Loucy (cell line): ENCODE results near the gene MLST8.

Experiments used
- H2AFZ ChIP-seq: fragments of 200-600 bp; sonication (generic); 2 replicates; pipeline ENCODE4 v1.6.0; 2016; ENCODE audit warnings: antibody characterized with exemption, mild to moderate bottlenecking, low read length, moderate library complexity
- H3F3A ChIP-seq: fragments of 200-600 bp; 2 replicates; pipeline ENCODE4 v1.6.0; 2016; ENCODE audit warnings: antibody characterized with exemption, low read depth, mild to moderate bottlenecking
- H3K27me3 ChIP-seq: fragments of 200-600 bp; sonication (generic); 2 replicates; pipeline ENCODE4 v1.6.1; 2014; ENCODE audit warnings: low read length, mild to moderate bottlenecking; ENCODE audit not compliant: insufficient read depth, poor library complexity, severe bottlenecking
- H3K36me3 ChIP-seq: fragments of 200-600 bp; sonication (generic); 2 replicates; pipeline ENCODE4 v1.6.1; 2016; ENCODE audit warnings: low read length; ENCODE audit not compliant: insufficient read depth
- H3K4me1 ChIP-seq: fragments of 200-600 bp; sonication (generic); 2 replicates; pipeline ENCODE4 v1.5.1; 2014; ENCODE audit warnings: low read length, mild to moderate bottlenecking; ENCODE audit not compliant: insufficient read depth, poor library complexity, severe bottlenecking
- H3K4me2 ChIP-seq: fragments of 200-600 bp; sonication (generic); 2 replicates; pipeline ENCODE4 v1.6.0; 2014; ENCODE audit warnings: antibody characterized with exemption, low read length, low read depth, mild to moderate bottlenecking; ENCODE audit not compliant: poor library complexity, severe bottlenecking
- H3K4me3 ChIP-seq: fragments of 200-600 bp; sonication (generic); 2 replicates; pipeline ENCODE4 v1.5.1; 2014; ENCODE audit warnings: low read length, mild to moderate bottlenecking, mixed read lengths; ENCODE audit not compliant: poor library complexity, severe bottlenecking
- H3K79me2 ChIP-seq: fragments of 200-600 bp; sonication (generic); 2 replicates; pipeline ENCODE4 v1.6.1; 2014; ENCODE audit warnings: low read length; ENCODE audit not compliant: insufficient read depth
- H3K9ac ChIP-seq: fragments of 200-600 bp; sonication (generic); 2 replicates; pipeline ENCODE4 v1.6.0; 2014; ENCODE audit warnings: mild to moderate bottlenecking, low read depth, low read length, moderate library complexity; ENCODE audit not compliant: poor library complexity, severe bottlenecking
- H3K9me2 ChIP-seq: fragments of 200-600 bp; sonication (generic); replicated peaks from 2 replicates; pipeline ENCODE4 v1.6.1; 2016; ENCODE audit warnings: low read depth, low read length, mixed read lengths
- H3K9me3 ChIP-seq: fragments of 200-600 bp; sonication (generic); 2 replicates; pipeline ENCODE4 v1.6.1; 2014; ENCODE audit warnings: mild to moderate bottlenecking, antibody characterized with exemption, low read length, low read depth; ENCODE audit not compliant: insufficient read depth
- H4K20me1 ChIP-seq: fragments of 200-600 bp; sonication (generic); 2 replicates; pipeline ENCODE4 v1.6.0; 2014; ENCODE audit warnings: antibody characterized with exemption, low read length, mild to moderate bottlenecking; ENCODE audit not compliant: insufficient read depth, poor library complexity, severe bottlenecking
- CTCF ChIP-seq: fragments of 200-600 bp; sonication (generic); conservative IDR thresholded peaks from 2 replicates; pipeline ENCODE4 v1.5.1; 2014; ENCODE audit warnings: mild to moderate bottlenecking, antibody characterized with exemption, low read length
- EZH2phosphoT487 ChIP-seq: fragments of 200-600 bp; IDR thresholded peaks from 2 replicates; pipeline ENCODE4 v1.6.1; 2018; ENCODE audit warnings: antibody characterized with exemption, mild to moderate bottlenecking, moderate library complexity, borderline replicate concordance

MLST8 gene

GRCh38 chr16:2157480-2158261, 47.6 kb upstream of the MLST8 start:
- Histone ChIP-seq H3F3A (no peaks in the 10 kb centered on the region), H4K20me1 (peaks cover 28% of the 10 kb centered on the region), H3K36me3 (no peaks in the 10 kb centered on the region), H3K9me3 (no peaks in the 10 kb centered on the region), H3K9me2 (no peaks in the 10 kb centered on the region), H3K4me1 (peaks cover 5% of the 10 kb centered on the region), H3K4me3 (peak overlapping the region; percentile 87), H3K79me2 (peaks cover 85% of the 10 kb centered on the region), H3K4me2 (peak overlapping the region; percentile 78), H2AFZ (no peak overlapping the region), H3K9ac (peak overlapping the region; percentile 82), H3K27me3 (peaks cover 4% of the 10 kb centered on the region)
- TF ChIP-seq CTCF (no peak), EZH2phosphoT487 (no peak)

DNA sequence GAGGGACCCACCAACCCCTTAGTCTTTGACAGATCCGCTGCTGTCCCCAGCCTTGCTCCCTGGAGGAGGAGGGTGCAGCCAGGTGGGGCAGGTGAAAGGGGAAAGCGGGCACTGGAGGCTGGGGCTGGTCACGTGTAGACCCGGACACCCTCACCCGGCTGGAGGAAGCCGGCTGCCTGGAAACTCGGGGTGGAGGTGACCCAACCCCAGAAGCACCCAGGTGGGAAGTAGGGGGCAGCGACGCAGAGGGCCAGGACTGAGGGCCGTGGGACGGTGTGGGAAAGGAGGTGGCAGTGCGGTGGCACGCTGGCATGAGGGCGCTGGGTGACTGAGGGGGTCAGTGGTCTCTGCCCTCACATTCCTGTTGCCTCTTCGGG, 47.0 kb upstream of the MLST8 start:
- no peaks in the 10 kb centered on the region for H3K9me2 ChIP-seq
- peaks cover 5% of the 10 kb centered on the region for H3K4me1 ChIP-seq
- H4K20me1 ChIP-seq = peaks cover 22% of the 10 kb centered on the region
- H3K27me3 ChIP-seq = peaks cover 4% of the 10 kb centered on the region
- no peak overlapping the region for H2AFZ ChIP-seq
- peak overlapping the region; percentile 78 for H3K4me2 ChIP-seq
- peak overlapping the region; percentile 82 for H3K9ac ChIP-seq
- H3K9me3 ChIP-seq = no peaks in the 10 kb centered on the region
- no peaks in the 10 kb centered on the region for H3K36me3 ChIP-seq
- no peak overlapping the region for H3K4me3 ChIP-seq
- H3K79me2 ChIP-seq = peaks cover 83% of the 10 kb centered on the region
- TF ChIP-seq CTCF (no peak), EZH2phosphoT487 (no peak)
- H3F3A ChIP-seq = no peaks in the 10 kb centered on the region

- TF ChIP-seq EZH2phosphoT487 (no peak), CTCF (no peak)
- H4K20me1 ChIP-seq = peaks cover 13% of the 10 kb centered on the region
- no peaks in the 10 kb centered on the region for H3K9me2 ChIP-seq
- no peaks in the 10 kb centered on the region for H3F3A ChIP-seq
- H2AFZ ChIP-seq = no peak overlapping the region
- no peak overlapping the region for H3K4me3 ChIP-seq
- H3K4me1 ChIP-seq = peaks cover 5% of the 10 kb centered on the region
- no peaks in the 10 kb centered on the region for H3K36me3 ChIP-seq
- H3K9ac ChIP-seq = no peak overlapping the region
- H3K4me2 ChIP-seq = peak overlapping the region; percentile 20
- H3K9me3 ChIP-seq = no peaks in the 10 kb centered on the region
- H3K27me3 ChIP-seq = peaks cover 4% of the 10 kb centered on the region
- peaks cover 79% of the 10 kb centered on the region for H3K79me2 ChIP-seq
Measured at GRCh38 chr16:2159175-2159838, 45.9 kb upstream of the MLST8 start.
